Panc1 (cell line): ENCODE data around the gene PXK. TPM values are rescaled to one million over a fixed set of nuclear protein-coding genes. Genes with fewer than 3 reads are reported as not detected.
A peak's percentile ranks its signal among the peaks of the same experiment; 100 is the strongest.

Source experiments
- ATAC-seq: fragments of 200-7000 bp; cut with Tn5 transposase; 2 replicates; pipeline ENCODE4 v1.9.1; 2020; ENCODE audit warnings: mild to moderate bottlenecking, moderate library complexity
- BruUV-seq: library from RNA; stranded (reverse); fragments of 400-500 nt; replicated peaks from 2 replicates; lab custom pipeline; 2021; lab: Mats Ljungman, UMichigan
- CTCF ChIA-PET: fragments of 300-600 bp; sonication (Branson Sonifier 250); formaldehyde crosslinking; loops from one replicate; lab custom pipeline; 2022; ENCODE audit warnings: antibody characterized with exemption; lab: Charles Lee
- POLR2A ChIA-PET: fragments of 300-600 bp; sonication (Branson Sonifier 250); formaldehyde crosslinking; loops from one replicate; lab custom pipeline; 2022; ENCODE audit warnings: antibody characterized with exemption; lab: Charles Lee
- DNase-seq: peaks from one replicate; pipeline ENCODE4 v3.0.0-alpha.2; 2010; ENCODE audit warnings: low read depth, low spot score
- H3K27ac ChIP-seq: 2 replicates; pipeline ENCODE4 v1.5.1; 2011; ENCODE audit warnings: mild to moderate bottlenecking, low read length, inconsistent platforms
- H3K27me3 ChIP-seq: fragments of 200-500 bp; sonication (Bioruptor generic); 2 replicates; pipeline ENCODE4 v1.6.0; 2014; ENCODE audit warnings: low read length, inconsistent platforms; ENCODE audit not compliant: control insufficient read depth, insufficient read depth
- H3K36me3 ChIP-seq: fragments of 200-500 bp; sonication (Bioruptor generic); 2 replicates; pipeline ENCODE4 v1.5.1; 2014; ENCODE audit warnings: inconsistent platforms, mild to moderate bottlenecking, low read length, moderate library complexity; ENCODE audit not compliant: control insufficient read depth, insufficient read depth
- H3K4me1 ChIP-seq: 2 replicates; pipeline ENCODE4 v1.5.1; 2011; ENCODE audit warnings: inconsistent platforms, mild to moderate bottlenecking, low read length, moderate library complexity; ENCODE audit not compliant: control insufficient read depth, insufficient read depth
- H3K4me3 ChIP-seq, 2 experiments: 2 replicates each; pipeline ENCODE4 v1.5.1; 2011 to 2012; ENCODE audit warnings: low read depth in 2 of 2, low read length in 2 of 2, mild to moderate bottlenecking in 2 of 2, inconsistent platforms in 1 of 2, moderate library complexity in 1 of 2
- H3K9me3 ChIP-seq: fragments of 200-500 bp; sonication (Bioruptor generic); 2 replicates; pipeline ENCODE4 v1.5.1; 2014; ENCODE audit warnings: low read depth, mild to moderate bottlenecking, inconsistent platforms, low read length, moderate library complexity; ENCODE audit not compliant: control insufficient read depth, insufficient read depth
- POLR2AphosphoS5 ChIP-seq: IDR thresholded peaks from 2 replicates; pipeline ENCODE4 v1.6.1; 2012; ENCODE audit warnings: mild to moderate bottlenecking, low read depth, low read length, moderate library complexity
- SIN3A ChIP-seq: IDR thresholded peaks from 2 replicates; pipeline ENCODE4 v1.6.1; 2012; ENCODE audit warnings: low read depth, mild to moderate bottlenecking, low read length, moderate library complexity, borderline replicate concordance; ENCODE audit not compliant: insufficient read depth
- TCF7L2 ChIP-seq: IDR thresholded peaks from 2 replicates; pipeline ENCODE4 v1.6.1; 2011; ENCODE audit warnings: mild to moderate bottlenecking, low read depth, low read length, inconsistent platforms
- in situ Hi-C: cut with HindIII; loops from 2 replicates; pipeline ENCODE4 v1.10.0; 2016; ENCODE audit warnings: low sequenced_read_pairs, low pct_unique_long_range_greater_than_20kb
- intact Hi-C: fragments of 100-400 bp; cut with micrococcal nuclease; formaldehyde crosslinking; loops from one replicate; pipeline ENCODE4 v1.10.0; 2022; ENCODE audit not compliant: unreplicated experiment
- total RNA-seq: library from RNA; stranded (reverse); gene quantifications from one replicate; pipeline ENCODE4 v1.2.1, GENCODE V29; 2021; ENCODE audit not compliant: unreplicated experiment
- TF ChIP-seq, protein P1 (sequence below), 2 experiments: IDR thresholded peaks; 2 replicates each; pipeline ENCODE4 v1.6.1; 2011 to 2012; ENCODE audit warnings: low read depth in 2 of 2, control low read depth in 1 of 2, low read length in 1 of 2, mild to moderate bottlenecking in 1 of 2, moderate library complexity in 1 of 2; ENCODE audit not compliant: insufficient read depth in 1 of 2
- TF ChIP-seq, protein P2 (sequence below): fragments of 450-650 bp; IDR thresholded peaks from 2 replicates; pipeline ENCODE4 v1.5.1; 2017; ENCODE audit warnings: mild to moderate bottlenecking

The PXK gene
- total RNA-seq, 1 experiment from 2014 or later = 14.2 TPM

DNA sequence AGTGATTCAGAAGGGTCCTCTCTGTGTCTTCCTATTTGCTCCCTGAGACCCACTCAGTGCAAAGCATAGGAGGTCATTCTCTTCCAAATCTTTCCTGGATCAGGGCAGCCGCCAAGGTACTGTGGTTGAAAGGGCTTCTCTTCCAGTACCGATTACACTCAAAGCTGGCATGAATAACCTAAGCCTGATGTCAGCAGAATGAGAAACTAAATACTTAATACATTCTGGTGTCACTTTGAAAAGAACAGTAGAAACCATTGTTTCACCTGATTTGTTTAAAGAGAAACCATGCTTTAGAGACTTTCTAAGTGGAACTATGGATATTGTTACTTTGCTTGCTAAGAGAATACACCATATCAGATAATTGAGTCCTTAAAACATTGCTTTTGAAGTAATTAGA, 50.8 kb downstream of the PXK start:
- DNase-seq (no peak), ATAC-seq (peak; percentile 41; the same call in 1 of the 2 replicates)
- TF ChIP-seq, protein P1, sequence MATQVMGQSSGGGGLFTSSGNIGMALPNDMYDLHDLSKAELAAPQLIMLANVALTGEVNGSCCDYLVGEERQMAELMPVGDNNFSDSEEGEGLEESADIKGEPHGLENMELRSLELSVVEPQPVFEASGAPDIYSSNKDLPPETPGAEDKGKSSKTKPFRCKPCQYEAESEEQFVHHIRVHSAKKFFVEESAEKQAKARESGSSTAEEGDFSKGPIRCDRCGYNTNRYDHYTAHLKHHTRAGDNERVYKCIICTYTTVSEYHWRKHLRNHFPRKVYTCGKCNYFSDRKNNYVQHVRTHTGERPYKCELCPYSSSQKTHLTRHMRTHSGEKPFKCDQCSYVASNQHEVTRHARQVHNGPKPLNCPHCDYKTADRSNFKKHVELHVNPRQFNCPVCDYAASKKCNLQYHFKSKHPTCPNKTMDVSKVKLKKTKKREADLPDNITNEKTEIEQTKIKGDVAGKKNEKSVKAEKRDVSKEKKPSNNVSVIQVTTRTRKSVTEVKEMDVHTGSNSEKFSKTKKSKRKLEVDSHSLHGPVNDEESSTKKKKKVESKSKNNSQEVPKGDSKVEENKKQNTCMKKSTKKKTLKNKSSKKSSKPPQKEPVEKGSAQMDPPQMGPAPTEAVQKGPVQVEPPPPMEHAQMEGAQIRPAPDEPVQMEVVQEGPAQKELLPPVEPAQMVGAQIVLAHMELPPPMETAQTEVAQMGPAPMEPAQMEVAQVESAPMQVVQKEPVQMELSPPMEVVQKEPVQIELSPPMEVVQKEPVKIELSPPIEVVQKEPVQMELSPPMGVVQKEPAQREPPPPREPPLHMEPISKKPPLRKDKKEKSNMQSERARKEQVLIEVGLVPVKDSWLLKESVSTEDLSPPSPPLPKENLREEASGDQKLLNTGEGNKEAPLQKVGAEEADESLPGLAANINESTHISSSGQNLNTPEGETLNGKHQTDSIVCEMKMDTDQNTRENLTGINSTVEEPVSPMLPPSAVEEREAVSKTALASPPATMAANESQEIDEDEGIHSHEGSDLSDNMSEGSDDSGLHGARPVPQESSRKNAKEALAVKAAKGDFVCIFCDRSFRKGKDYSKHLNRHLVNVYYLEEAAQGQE (IDR thresholded peaks at IDR 0.05; ENCODE audit: insufficient read depth in 1 of 2, low read depth in 2 of 2, low read length in 1 of 2) = no peak
- TF ChIP-seq SIN3A = no peak
- no peak for TF ChIP-seq POLR2AphosphoS5
- no peak for TF ChIP-seq TCF7L2
- TF ChIP-seq, protein P2, sequence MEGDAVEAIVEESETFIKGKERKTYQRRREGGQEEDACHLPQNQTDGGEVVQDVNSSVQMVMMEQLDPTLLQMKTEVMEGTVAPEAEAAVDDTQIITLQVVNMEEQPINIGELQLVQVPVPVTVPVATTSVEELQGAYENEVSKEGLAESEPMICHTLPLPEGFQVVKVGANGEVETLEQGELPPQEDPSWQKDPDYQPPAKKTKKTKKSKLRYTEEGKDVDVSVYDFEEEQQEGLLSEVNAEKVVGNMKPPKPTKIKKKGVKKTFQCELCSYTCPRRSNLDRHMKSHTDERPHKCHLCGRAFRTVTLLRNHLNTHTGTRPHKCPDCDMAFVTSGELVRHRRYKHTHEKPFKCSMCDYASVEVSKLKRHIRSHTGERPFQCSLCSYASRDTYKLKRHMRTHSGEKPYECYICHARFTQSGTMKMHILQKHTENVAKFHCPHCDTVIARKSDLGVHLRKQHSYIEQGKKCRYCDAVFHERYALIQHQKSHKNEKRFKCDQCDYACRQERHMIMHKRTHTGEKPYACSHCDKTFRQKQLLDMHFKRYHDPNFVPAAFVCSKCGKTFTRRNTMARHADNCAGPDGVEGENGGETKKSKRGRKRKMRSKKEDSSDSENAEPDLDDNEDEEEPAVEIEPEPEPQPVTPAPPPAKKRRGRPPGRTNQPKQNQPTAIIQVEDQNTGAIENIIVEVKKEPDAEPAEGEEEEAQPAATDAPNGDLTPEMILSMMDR = no peak
- BruUV-seq = no TSS peak
- intact Hi-C loops = no loop called here
- in situ Hi-C loops = no loop called here
- ChIA-PET CTCF (no interaction called here), POLR2A (no interaction called here)
- no peaks in the 10 kb centered on the region for H3K36me3 ChIP-seq
- peaks cover 20% of the 10 kb centered on the region for H3K4me1 ChIP-seq
- no peaks in the 10 kb centered on the region for H3K27me3 ChIP-seq
- no peak overlapping the region for H3K4me3 ChIP-seq
- peak overlapping the region; percentile 73 for H3K27ac ChIP-seq
- H3K9me3 ChIP-seq = no peaks in the 10 kb centered on the region

DNA sequence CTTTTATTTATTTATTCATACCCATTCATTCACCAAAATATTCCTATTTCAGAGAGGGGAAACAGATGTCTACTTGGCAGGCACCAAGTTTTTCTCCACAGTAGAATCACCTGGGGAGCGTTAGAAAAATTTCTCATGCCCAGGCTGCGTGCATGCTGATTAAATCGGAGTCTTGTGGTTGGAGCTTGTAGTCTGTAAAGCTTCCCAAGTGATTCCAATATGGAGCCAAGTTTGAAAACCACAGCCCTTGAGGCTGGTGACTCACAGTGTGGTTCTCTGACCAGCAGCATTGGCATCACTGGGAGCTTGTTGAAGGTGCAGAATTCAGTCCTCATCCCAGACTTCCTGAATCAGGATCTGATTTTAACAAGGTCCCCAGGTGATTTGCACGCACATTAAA, 51.2 kb downstream of the PXK start:
- peaks cover 20% of the 10 kb centered on the region for H3K4me1 ChIP-seq
- no peaks in the 10 kb centered on the region for H3K27me3 ChIP-seq
- H3K9me3 ChIP-seq = no peaks in the 10 kb centered on the region
- H3K27ac ChIP-seq = peak overlapping the region; percentile 73; the same call in 1 of the 2 replicates
- DNase-seq = peak; percentile 73
- ChIA-PET POLR2A (no interaction called here), CTCF (no interaction called here)
- no peaks in the 10 kb centered on the region for H3K36me3 ChIP-seq
- in situ Hi-C loops (no loop called here), intact Hi-C loops (no loop called here)
- BruUV-seq = no TSS peak
- TF ChIP-seq, protein P1 (IDR thresholded peaks at IDR 0.05; ENCODE audit: insufficient read depth in 1 of 2, low read depth in 2 of 2, low read length in 1 of 2) = no peak
- TF ChIP-seq, protein P2 = no peak
- no peak for TF ChIP-seq SIN3A
- TF ChIP-seq POLR2AphosphoS5 = no peak; the same call in 1 of the 2 replicates
- TF ChIP-seq TCF7L2 = no peak
- ATAC-seq = peak; percentile 93
- H3K4me3 ChIP-seq = no peak overlapping the region
